T-helper 2 cell treated with Interferon-gamma antibody and Interleukin-4, amounts not matched to agents 100 ng/mL and 5 ng/mL, for 36 hours (primary cell): ENCODE measurements around the gene FAXDC2. TPM values are rescaled to one million over a fixed set of nuclear protein-coding genes. Genes with fewer than 3 reads are reported as not detected.
"Not testable (repeated sequence)": the region's sequence is repeated elsewhere in the genome, so short reads cannot be mapped to it uniquely, and the experiment has no call there.

Source experiments
- intact Hi-C: fragments of 100-400 bp; cut with micrococcal nuclease; formaldehyde crosslinking; loops from one replicate; pipeline ENCODE4 v1.15.1; 2023
- total RNA-seq: library from RNA; stranded (reverse); gene quantifications from 2 replicates; pipeline ENCODE4 v1.2.3, GENCODE V29; 2022

Gene FAXDC2
- total RNA-seq, 1 donor from 2014 or later = 0.14 TPM

- intact Hi-C loops = no loop called here
These were observed 19.0 kb downstream of the FAXDC2 start for GRCh38 chr5:154831451-154831850.

DNA sequence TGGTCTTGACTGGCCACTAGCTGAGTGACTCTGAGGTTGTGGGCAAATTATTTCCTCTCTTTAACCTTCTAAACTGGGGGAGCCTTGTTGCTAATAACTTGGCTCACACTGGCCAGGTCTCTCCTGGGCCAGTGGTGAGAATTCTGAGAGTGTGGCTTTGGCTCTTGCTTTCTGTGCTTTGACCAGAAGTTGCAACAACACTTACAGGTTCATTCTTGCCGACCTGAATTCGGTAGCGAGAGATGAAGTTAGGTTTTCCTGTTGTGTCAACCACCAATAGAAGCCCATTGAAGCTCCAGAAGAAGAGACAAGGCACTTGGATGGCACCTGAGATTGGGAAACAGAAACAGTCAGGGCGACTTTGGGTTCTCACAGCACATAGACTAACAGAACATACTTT lies 19.8 kb downstream of the FAXDC2 start:
- intact Hi-C loops = no loop called here

- intact Hi-C loops = no loop called here
These were observed 20.2 kb downstream of the FAXDC2 start for GRCh38 chr5:154830219-154830595.

GRCh38 chr5:154829589-154830218 lies 20.7 kb downstream of the FAXDC2 start:
- intact Hi-C loops = no loop called here

DNA sequence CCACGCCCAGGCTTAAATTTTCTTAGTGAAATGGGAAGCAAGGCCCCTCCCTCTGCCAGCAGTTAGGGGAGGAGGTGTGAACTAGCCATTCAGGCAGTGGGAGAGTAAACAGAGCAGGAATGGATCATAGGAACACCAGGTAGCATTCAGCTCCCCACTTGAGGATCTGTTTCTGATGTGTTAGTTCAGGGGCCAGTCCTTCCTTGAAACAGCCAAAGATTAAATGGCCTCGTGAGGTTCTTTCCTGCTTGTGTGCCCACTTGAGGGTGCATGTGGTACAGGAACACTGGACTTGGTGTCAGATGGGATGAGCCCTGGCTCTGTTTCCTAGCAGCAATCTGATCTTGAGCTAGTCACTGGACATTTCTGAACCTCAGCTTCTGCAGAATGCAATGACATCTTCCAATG lies 21.2 kb downstream of the FAXDC2 start:
- intact Hi-C loops = no loop called here

GRCh38 chr5:154824070-154824469 lies 26.3 kb downstream of the FAXDC2 start:
- intact Hi-C loops = no loop called here

- intact Hi-C loops = no loop called here
These were observed 26.8 kb downstream of the FAXDC2 start for GRCh38 chr5:154823605-154824004.

DNA sequence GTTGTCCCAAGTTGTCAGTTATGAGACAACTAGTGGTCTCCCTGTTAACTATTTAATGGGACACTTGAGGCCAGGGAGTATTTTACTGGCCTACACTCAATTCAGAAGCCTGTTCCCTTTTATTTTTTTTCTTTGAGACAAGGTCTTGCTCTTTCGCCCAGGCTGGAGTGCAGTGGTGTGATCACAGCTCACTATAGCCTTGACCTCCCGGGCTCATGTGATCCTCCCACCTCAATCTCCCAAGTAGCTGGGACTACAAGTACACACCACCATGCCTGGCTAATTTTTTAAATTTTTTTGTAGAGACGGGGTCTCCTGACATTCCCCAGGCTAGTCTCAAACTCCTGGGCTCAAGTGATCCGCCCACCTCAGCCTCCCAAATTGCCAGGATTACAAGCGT lies 27.5 kb downstream of the FAXDC2 start:
- intact Hi-C loops = not testable (repeated sequence)

DNA sequence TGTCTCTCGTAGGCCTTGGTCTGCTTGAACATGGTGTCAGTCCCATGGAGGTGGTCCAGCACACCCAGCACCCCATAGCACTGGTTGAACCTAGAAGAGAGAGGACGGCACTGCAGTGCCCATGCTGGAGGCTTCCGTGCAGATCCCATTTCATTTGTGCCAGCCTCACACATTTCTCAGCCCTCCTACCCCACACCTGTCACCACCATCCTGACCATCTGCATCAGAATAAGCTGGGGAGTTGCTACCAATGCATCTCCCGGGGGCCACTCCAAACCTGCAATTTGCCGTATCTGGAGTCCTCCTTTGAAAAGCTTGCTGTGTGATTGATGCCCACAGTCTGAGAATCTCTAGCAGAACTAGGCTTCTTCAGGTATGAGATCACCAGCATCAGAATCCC lies 30.0 kb downstream of the FAXDC2 start:
- intact Hi-C loops = no loop called here

DNA sequence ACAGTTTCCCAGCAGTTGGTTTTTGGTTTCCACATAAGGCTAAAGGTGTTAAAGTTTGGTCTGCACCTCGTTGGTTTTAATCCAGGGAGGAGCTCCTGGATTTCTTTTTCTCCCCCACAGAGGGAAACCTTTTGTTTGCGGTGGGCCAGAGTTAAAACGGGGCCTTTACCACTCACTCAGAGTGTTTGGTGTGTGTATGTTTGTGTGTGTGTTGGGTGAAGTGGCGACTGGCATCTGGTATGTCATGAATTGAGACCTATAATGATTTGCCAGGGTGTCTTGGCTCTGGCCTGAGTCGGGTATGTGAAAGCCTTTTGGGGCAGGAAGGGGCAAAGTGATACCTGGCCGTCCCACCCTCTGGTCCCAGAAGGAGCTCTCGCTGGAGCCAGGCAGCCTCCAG lies 30.9 kb downstream of the FAXDC2 start:
- intact Hi-C loops = no loop called here

- intact Hi-C loops = no loop called here
These were observed 31.8 kb downstream of the FAXDC2 start for GRCh38 chr5:154818471-154819116.

- intact Hi-C loops = no loop called here
These were observed 32.6 kb downstream of the FAXDC2 start for GRCh38 chr5:154817815-154818214.

GRCh38 chr5:154816891-154817492 lies 33.4 kb downstream of the FAXDC2 start:
- intact Hi-C loops = no loop called here

GRCh38 chr5:154815684-154816247 lies 34.6 kb downstream of the FAXDC2 start:
- intact Hi-C loops = no loop called here

- intact Hi-C loops = no loop called here
These were observed 35.4 kb downstream of the FAXDC2 start for GRCh38 chr5:154815025-154815424.

DNA sequence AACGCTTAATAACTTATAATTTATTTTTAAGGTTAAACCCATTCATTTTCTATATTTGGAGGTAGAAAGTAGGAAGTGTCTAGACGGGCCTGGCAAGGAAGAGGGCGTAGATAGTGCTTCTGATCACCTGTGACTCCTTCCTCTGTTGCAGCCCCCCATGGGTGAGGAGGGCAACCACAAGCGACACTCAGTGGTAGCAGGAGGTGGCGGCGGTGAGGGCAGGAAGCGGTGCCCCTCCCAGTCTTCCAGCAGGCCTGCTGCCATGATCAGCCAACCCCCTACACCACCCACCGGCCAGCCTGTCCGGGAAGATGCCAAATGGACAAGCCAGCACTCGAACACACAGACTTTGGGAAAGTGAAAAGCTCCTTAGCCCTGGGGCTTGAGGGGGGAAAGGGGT lies 36.7 kb downstream of the FAXDC2 start:
- intact Hi-C loops = loop anchor here (2.0 kb wide), 2 partner anchors 45 to 55 kb away; partner anchors contain the start of gene CNOT8

- intact Hi-C loops = loop anchor here (2.0 kb wide), 2 partner anchors 46 to 54 kb away; partner anchors contain the start of gene CNOT8
These were observed 37.2 kb downstream of the FAXDC2 start for GRCh38 chr5:154813158-154813557.

DNA sequence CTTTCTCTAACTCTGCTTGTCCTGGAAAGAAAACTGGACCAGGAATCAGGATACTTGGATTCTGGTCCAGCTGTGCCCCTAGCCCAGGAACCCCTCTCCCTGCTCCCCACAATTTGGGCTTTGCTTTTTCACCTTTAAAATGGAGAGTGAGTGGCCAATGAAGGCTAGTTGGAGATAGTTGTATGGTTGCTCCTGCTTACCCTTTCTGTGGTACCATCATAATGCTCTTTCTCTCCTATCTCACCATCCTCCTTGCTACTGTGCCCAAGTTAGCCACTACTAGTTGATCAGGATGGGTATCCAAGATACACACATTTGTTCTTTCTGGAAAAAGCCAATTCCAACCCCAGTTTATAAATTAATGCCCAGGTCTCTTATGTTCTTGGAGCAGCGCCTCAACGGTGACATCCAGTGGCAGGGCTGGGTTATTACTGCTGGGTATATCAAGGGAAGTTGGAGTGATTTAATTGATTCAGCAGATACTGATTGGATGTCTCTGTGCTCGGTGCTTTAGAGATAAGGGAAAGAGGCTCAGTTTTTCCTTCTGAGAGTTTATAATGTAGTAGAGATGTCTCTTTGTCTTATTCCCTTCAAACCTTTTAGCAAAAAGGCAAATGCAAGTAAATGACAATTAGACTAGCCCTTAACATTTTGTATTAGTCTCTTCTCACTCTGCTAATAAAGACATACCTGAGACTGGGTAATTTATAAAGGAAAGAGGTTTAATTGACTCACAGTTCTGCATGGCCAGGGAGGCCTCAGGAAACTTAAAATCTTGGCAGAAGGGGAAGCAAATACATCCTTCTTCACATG lies 38.5 kb downstream of the FAXDC2 start:
- intact Hi-C loops = loop anchor here (1.0 to 2.0 kb wide), 3 partner anchors 47 to 162 kb away; partner anchors contain the start of gene CNOT8

DNA sequence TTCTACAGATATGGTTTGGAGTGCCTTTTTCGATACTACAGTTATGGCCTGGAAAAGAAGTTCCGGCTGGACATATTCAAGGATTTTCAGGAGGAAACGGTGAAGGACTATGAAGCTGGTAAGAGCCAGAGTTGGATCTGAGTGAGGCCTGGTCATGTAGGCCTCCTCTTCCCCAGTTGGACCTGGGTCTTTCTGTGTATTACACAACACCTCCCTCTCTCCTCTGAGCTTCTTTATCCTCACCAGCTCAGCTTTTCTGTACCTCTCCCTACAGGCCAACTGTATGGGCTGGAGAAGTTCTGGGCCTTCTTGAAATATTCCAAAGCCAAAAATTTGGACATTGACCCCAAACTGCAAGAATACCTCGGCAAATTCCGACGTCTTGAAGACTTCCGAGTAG lies 39.2 kb downstream of the FAXDC2 start:
- intact Hi-C loops = no loop called here

GRCh38 chr5:154806176-154806575 lies 44.2 kb downstream of the FAXDC2 start:
- intact Hi-C loops = no loop called here

DNA sequence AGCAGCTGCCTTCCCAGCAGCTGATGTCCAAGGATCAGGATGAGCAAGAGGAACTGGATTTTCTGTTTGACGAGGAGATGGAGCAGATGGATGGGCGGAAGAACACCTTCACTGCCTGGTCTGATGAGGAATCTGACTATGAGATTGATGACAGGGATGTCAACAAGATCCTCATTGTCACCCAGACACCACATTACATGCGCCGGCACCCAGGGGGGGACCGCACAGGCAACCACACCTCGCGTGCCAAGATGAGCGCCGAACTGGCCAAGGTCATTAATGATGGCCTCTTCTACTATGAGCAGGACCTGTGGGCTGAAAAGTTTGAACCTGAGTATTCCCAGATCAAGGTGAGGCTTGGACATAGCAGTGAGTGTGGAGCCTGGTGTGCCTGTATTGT lies 48.4 kb downstream of the FAXDC2 start:
- intact Hi-C loops = no loop called here
